Measurements from ENCODE around the gene FAM110D. TPM values are rescaled to one million over a fixed set of nuclear protein-coding genes. Genes with fewer than 3 reads are reported as not detected.

FAM110D gene
- total RNA-seq, 1 experiment from 2014 or later = not detected

DNA sequence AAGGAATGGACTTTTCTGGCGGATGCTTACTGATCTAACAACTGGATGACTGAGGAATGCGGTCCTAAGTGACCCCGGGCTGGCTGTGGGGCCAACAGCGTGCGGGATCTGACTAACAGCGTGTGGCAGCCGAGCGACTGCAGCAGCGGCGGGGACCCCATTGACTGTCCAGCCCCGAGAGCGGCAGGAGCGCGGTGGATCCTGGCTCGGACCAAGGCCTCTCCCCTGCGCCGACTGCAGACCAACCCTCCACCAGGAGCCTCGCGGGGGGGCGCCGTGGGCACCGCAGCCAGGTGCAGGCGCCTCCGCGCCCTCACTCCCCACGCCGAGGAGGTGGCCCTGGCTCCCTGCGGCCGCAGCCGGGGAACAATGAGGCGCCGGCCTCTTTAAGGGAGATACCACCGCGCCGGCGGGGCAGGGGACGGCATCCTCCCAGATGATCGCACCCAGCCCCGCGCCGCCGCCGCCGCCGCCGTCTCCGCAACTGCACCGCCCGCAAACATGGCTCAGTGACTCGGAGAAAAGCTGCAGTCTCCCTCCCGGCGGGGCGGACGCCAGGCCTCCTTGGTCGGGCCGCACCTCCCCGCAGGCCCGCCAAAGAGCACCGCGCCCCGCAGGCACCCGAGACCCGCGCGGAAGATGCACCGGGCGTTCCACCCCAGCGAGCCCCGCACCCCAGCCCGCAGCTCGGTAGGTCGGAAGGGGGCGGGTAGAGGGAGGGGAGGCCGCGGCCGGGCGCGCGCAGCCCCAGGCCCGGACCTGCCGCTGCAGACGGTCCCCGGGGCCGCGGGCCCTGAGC, 47.9 kb upstream of the FAM110D start:
- peaks cover 24% of the 10 kb centered on the region for H3K4me1 ChIP-seq (replicated peaks; ENCODE audit: insufficient read depth)
- peak; percentile 41 to 82 for DNase-seq
- ChIA-PET CTCF (no interaction called here), POLR2A (ENCODE audit: unreplicated experiment) (interaction anchor here (0.6 kb wide), 1 partner anchor 375 kb away, joined by 7 read pairs; no protein-coding TSS in a partner anchor)
- H3K27me3 ChIP-seq (ENCODE audit: insufficient read depth, low read depth) = no peaks in the 10 kb centered on the region
- BruUV-seq (replicated peaks) = no TSS peak
- H3K27ac ChIP-seq = peak overlapping the region; percentile 44
- peak overlapping the region; percentile 94 for H3K4me2 ChIP-seq
- no peaks in the 10 kb centered on the region for H3K9me2 ChIP-seq (ENCODE audit: insufficient read depth)
- no peak for TF ChIP-seq EZH2 (IDR thresholded peaks at IDR 0.05; ENCODE audit: low read depth)
- TF ChIP-seq, protein P1, sequence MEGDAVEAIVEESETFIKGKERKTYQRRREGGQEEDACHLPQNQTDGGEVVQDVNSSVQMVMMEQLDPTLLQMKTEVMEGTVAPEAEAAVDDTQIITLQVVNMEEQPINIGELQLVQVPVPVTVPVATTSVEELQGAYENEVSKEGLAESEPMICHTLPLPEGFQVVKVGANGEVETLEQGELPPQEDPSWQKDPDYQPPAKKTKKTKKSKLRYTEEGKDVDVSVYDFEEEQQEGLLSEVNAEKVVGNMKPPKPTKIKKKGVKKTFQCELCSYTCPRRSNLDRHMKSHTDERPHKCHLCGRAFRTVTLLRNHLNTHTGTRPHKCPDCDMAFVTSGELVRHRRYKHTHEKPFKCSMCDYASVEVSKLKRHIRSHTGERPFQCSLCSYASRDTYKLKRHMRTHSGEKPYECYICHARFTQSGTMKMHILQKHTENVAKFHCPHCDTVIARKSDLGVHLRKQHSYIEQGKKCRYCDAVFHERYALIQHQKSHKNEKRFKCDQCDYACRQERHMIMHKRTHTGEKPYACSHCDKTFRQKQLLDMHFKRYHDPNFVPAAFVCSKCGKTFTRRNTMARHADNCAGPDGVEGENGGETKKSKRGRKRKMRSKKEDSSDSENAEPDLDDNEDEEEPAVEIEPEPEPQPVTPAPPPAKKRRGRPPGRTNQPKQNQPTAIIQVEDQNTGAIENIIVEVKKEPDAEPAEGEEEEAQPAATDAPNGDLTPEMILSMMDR (conservative IDR thresholded peaks at IDR 0.05) = no peak
- peaks cover 27% of the 10 kb centered on the region for H3K79me2 ChIP-seq (ENCODE audit: low read depth)
- peak overlapping the region; percentile 80 for H3K4me3 ChIP-seq
- no peaks in the 10 kb centered on the region; the same call in 1 of the 2 replicates for H3K36me3 ChIP-seq (ENCODE audit: low read depth)
- H3K9me3 ChIP-seq (ENCODE audit: insufficient read depth, low read depth) = no peaks in the 10 kb centered on the region
- H3F3A ChIP-seq (ENCODE audit: insufficient read depth, low read depth) = peaks cover 17% of the 10 kb centered on the region; the same call in 1 of the 2 replicates
- intact Hi-C loops (cut with micrococcal nuclease; ENCODE audit: unreplicated experiment) = loop anchor here (1.0 to 5.0 kb wide), 2 partner anchors 15 to 166 kb away; no protein-coding TSS in a partner anchor
- peak overlapping the region; percentile 88 for H2AFZ ChIP-seq
- H4K20me1 ChIP-seq (ENCODE audit: insufficient read depth) = no peaks in the 10 kb centered on the region

DNA sequence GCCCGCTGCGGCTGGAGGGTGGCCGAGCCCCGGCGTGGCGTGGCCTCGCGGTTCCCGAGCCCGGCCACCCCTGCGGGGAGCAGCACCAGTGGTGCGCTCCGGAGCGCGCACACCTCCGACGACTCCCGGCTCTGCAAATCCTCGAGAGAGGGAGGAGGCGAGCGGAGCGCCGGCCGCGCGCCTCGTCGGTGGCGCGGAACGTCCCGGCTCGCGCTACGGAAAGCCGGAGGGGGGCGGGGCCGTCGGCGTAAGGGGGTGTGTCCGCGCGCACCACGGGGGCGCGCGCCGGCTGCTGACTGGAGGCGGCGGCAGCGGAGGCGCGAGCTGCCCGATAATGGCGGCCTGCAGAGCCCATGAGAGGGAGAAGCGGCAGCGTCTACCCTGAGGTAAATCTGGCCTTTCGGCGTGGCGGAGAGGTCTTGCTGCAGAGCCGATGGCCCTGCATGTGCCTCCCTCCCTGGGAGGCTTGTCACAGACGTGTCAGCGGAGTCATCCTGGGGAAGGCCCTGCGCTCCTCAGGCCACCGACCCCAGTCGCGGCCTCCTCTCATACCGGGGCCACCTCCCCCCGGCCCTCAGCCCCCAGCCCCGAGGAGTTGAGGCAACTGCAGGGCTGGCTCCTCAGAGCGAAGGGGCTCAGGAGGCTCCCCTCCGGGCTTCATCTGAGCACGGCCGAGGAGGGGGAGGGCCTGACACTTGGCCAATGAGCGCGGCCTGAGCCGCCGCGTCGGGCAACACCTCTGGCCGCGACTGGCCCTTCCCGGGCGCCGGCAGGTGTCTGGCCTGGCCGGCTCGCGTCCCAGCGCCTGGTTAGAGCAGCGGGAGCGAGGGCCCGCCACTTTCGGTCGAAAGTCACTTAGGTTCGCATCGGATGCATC, 47.1 kb upstream of the FAM110D start, which contains the start of gene PDIK1L:
TSS of gene PDIK1L (plus strand) at position 295 of the 877 bp plus-strand sequence. CDS start 2,485 bp downstream, outside the sequence.
- CTCF ChIA-PET = no interaction called here
- peak within 1 kb of the TSS; percentile 97 for H3K4me2 ChIP-seq
- H3K4me1 ChIP-seq (replicated peaks; ENCODE audit: insufficient read depth) = peaks cover 24% of the 10 kb centered on the region
- H2AFZ ChIP-seq = peak within 1 kb of the TSS; percentile 100
- H3K36me3 ChIP-seq (ENCODE audit: low read depth) = no peaks in the 10 kb centered on the region; the same call in 1 of the 2 replicates
- peak within 1 kb of the TSS; percentile 58 for H3K27ac ChIP-seq
- no peaks in the 10 kb centered on the region for H3K9me2 ChIP-seq (ENCODE audit: insufficient read depth)
- peaks cover 27% of the 10 kb centered on the region for H3K79me2 ChIP-seq (ENCODE audit: low read depth)
- POLR2A ChIA-PET (ENCODE audit: unreplicated experiment) = interaction anchor here (0.6 to 0.7 kb wide), 3 partner anchors 76 to 374 kb away, joined by 3 to 18 read pairs (median 7); no protein-coding TSS in a partner anchor
- no TSS peak for BruUV-seq (replicated peaks)
- no peaks in the 10 kb centered on the region for H3K27me3 ChIP-seq (ENCODE audit: insufficient read depth, low read depth)
- no peak for TF ChIP-seq EZH2 (IDR thresholded peaks at IDR 0.05; ENCODE audit: low read depth)
- TF ChIP-seq, protein P1 (conservative IDR thresholded peaks at IDR 0.05) = no peak
- no peaks in the 10 kb centered on the region for H3K9me3 ChIP-seq (ENCODE audit: insufficient read depth, low read depth)
- no peaks in the 10 kb centered on the region for H4K20me1 ChIP-seq (ENCODE audit: insufficient read depth)
- DNase-seq = peak; percentile 81 to 92
- intact Hi-C loops (cut with micrococcal nuclease; ENCODE audit: unreplicated experiment) = loop anchor here (1.0 to 5.0 kb wide), 2 partner anchors 15 to 166 kb away; no protein-coding TSS in a partner anchor
- peaks cover 17% of the 10 kb centered on the region; the same call in 1 of the 2 replicates for H3F3A ChIP-seq (ENCODE audit: insufficient read depth, low read depth)
- H3K4me3 ChIP-seq = peak within 1 kb of the TSS; percentile 80

DNA sequence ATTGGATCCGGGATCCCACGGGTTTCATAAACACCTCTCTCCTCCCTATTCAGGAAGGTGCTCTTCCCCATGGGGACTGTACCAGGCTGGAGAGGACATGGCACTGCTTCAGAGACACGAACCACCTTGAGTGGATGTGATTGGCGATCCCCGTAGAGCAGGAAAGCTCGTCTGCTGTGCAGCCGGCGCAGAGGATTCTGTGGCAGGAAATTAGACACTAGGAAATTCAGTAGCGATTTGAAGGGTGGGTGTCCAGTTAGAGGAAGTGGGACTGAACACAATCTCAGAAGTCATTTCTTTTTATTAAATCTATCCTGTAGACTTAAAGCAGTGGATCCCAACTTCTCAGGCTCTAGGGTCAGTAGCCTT, 46.5 kb upstream of the FAM110D start:
- no peaks in the 10 kb centered on the region for H3K9me3 ChIP-seq (ENCODE audit: insufficient read depth, low read depth)
- peak overlapping the region; percentile 97 for H3K4me2 ChIP-seq
- peaks cover 24% of the 10 kb centered on the region for H3K4me1 ChIP-seq (replicated peaks; ENCODE audit: insufficient read depth)
- peak overlapping the region; percentile 100 for H2AFZ ChIP-seq
- TF ChIP-seq, protein P1 (conservative IDR thresholded peaks at IDR 0.05) = no peak
- TF ChIP-seq EZH2 (IDR thresholded peaks at IDR 0.05; ENCODE audit: low read depth) = no peak
- peaks cover 27% of the 10 kb centered on the region for H3K79me2 ChIP-seq (ENCODE audit: low read depth)
- H3K27ac ChIP-seq = peak overlapping the region; percentile 58
- no peak for DNase-seq
- no peaks in the 10 kb centered on the region for H3K9me2 ChIP-seq (ENCODE audit: insufficient read depth)
- peaks cover 17% of the 10 kb centered on the region; the same call in 1 of the 2 replicates for H3F3A ChIP-seq (ENCODE audit: insufficient read depth, low read depth)
- no peaks in the 10 kb centered on the region for H3K27me3 ChIP-seq (ENCODE audit: insufficient read depth, low read depth)
- TSS peak; percentile 35 for BruUV-seq (replicated peaks)
- intact Hi-C loops (cut with micrococcal nuclease; ENCODE audit: unreplicated experiment) = loop anchor here (5.0 kb wide), 1 partner anchor 165 kb away; no protein-coding TSS in a partner anchor
- POLR2A ChIA-PET (ENCODE audit: unreplicated experiment) = interaction anchor here (1.6 kb wide), 1 partner anchor 11 kb away, joined by 12 read pairs; no protein-coding TSS in a partner anchor
- H3K36me3 ChIP-seq (ENCODE audit: low read depth) = peaks cover 3% of the 10 kb centered on the region; the same call in 1 of the 2 replicates
- no peaks in the 10 kb centered on the region for H4K20me1 ChIP-seq (ENCODE audit: insufficient read depth)
- H3K4me3 ChIP-seq = peak overlapping the region; percentile 80
- CTCF ChIA-PET = interaction anchor here (1.5 kb wide), 1 partner anchor 11 kb away, joined by 4 read pairs; no protein-coding TSS in a partner anchor
